GM12891 (cell line): Measurements from ENCODE around the gene BCDIN3D.

Experiments used
- PAX5 ChIP-seq: IDR thresholded peaks from 2 replicates; pipeline ENCODE4 v1.6.1; 2011; ENCODE audit warnings: low read length, moderate library complexity, mild to moderate bottlenecking; ENCODE audit not compliant: insufficient read depth, severe bottlenecking
- POLR2A ChIP-seq: IDR thresholded peaks from 2 replicates; pipeline ENCODE4 v1.6.1; 2011; ENCODE audit warnings: low read depth, low read length, control low read depth
- POLR2AphosphoS5 ChIP-seq: IDR thresholded peaks from 2 replicates; pipeline ENCODE4 v1.6.1; 2011; ENCODE audit warnings: low read depth, low read length, control low read depth
- TAF1 ChIP-seq: IDR thresholded peaks from 2 replicates; pipeline ENCODE4 v1.6.1; 2011; ENCODE audit warnings: low read depth, low read length, control low read depth

DNA sequence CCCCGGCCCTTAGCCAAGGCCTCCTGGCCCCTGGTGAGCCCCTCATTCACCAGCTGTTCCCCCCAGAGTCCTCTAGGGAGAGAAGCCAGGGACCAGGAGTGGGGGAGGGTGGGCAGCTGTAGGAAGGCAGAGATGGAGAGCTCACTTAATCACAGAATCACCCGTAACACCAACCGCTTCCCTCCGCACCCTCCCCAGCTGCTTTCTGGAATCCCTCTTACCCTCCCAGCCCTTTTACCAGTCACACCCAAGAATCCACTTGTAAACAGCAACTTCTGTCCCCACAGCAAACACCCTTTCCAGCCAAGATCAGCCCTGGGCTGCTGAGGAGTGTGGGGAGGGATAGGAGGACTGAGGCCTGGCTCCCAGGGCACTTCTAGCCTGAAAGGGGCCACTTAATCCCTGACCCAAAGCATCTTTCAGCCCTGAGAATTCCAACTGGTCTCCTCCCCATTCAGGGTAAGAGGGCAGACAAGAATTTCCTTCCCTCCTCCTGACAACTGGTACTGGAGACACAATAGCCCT lies 33.5 kb downstream of the BCDIN3D start:
- TF ChIP-seq TAF1: no peak
- TF ChIP-seq POLR2AphosphoS5: no peak
- no peak for TF ChIP-seq POLR2A
- no peak for TF ChIP-seq PAX5
